SJCRH30 (cell line): ENCODE measurements around the gene TRIM24. TPM values are rescaled to one million over a fixed set of nuclear protein-coding genes. Genes with fewer than 3 reads are reported as not detected.

Experiments used
- total RNA-seq: library from RNA; depleted of rRNA; stranded (reverse); fragments of >200 nt; shearing (Covaris generic); gene quantifications from 2 replicates; pipeline ENCODE4 v1.2.3, GENCODE V29; 2014; rRNA removed

TRIM24 gene
- total RNA-seq, 1 experiment from 2014 or later = 40.0 TPM

Other genes starting within 250 kb of the TRIM24 start
- not detected in 2 replicates for gene SVOPL, start 241.1 kb downstream of the TRIM24 start, total RNA-seq